H9 (cell line): ENCODE measurements around the gene RRBP1. TPM values are rescaled to one million over a fixed set of nuclear protein-coding genes. Genes with fewer than 3 reads are reported as not detected.

Experiments used
- DNase-seq: peaks from one replicate; pipeline ENCODE4 v3.0.0-alpha.2; 2017
- H2AFZ ChIP-seq: one replicate; pipeline ENCODE4 v1.6.1; 2013; ENCODE audit warnings: mild to moderate bottlenecking, low read length, control low read depth, moderate library complexity
- H2AK5ac ChIP-seq: 2 replicates; pipeline ENCODE4 v1.6.1; 2013; ENCODE audit warnings: low read length, control low read depth, mixed read lengths; ENCODE audit not compliant: insufficient read length
- H2BK120ac ChIP-seq: one replicate; pipeline ENCODE4 v1.6.1; 2013; ENCODE audit warnings: low read depth, mild to moderate bottlenecking, low read length, control low read depth, inconsistent platforms; ENCODE audit not compliant: poor library complexity, severe bottlenecking
- H2BK12ac ChIP-seq: 2 replicates; pipeline ENCODE4 v1.6.1; 2013; ENCODE audit warnings: low read length, control low read depth, mixed read lengths, low read depth; ENCODE audit not compliant: insufficient read length
- H2BK15ac ChIP-seq: 2 replicates; pipeline ENCODE4 v1.6.1; 2013; ENCODE audit warnings: low read depth, low read length, control low read depth
- H2BK20ac ChIP-seq: one replicate; pipeline ENCODE4 v1.6.1; 2013; ENCODE audit warnings: low read depth, mild to moderate bottlenecking, low read length, control low read depth, inconsistent platforms; ENCODE audit not compliant: poor library complexity, severe bottlenecking
- H2BK5ac ChIP-seq: 2 replicates; pipeline ENCODE4 v1.6.1; 2013; ENCODE audit warnings: low read length, control low read depth, mixed read lengths; ENCODE audit not compliant: insufficient read length
- H3K14ac ChIP-seq: 2 replicates; pipeline ENCODE4 v1.6.1; 2013; ENCODE audit warnings: low read length, control low read depth; ENCODE audit not compliant: insufficient read depth
- H3K18ac ChIP-seq: 2 replicates; pipeline ENCODE4 v1.6.1; 2013; ENCODE audit warnings: low read depth, mild to moderate bottlenecking, mixed read lengths, low read length, control low read depth; ENCODE audit not compliant: insufficient read length
- H3K23ac ChIP-seq: 2 replicates; pipeline ENCODE4 v1.6.1; 2013; ENCODE audit warnings: low read length, control low read depth, mixed read lengths, low read depth; ENCODE audit not compliant: insufficient read length
- H3K23me2 ChIP-seq: 2 replicates; pipeline ENCODE4 v1.6.1; 2013; ENCODE audit warnings: low read depth, mild to moderate bottlenecking, mixed read lengths, low read length, control low read depth; ENCODE audit not compliant: insufficient read length, poor library complexity, severe bottlenecking
- H3K27ac ChIP-seq: 2 replicates; pipeline ENCODE4 v1.5.1; 2013; ENCODE audit warnings: low read length, control low read depth, mixed read lengths, low read depth; ENCODE audit not compliant: insufficient read length
- H3K27me3 ChIP-seq: 2 replicates; pipeline ENCODE4 v1.6.1; 2013; ENCODE audit warnings: low read length, control low read depth, inconsistent platforms; ENCODE audit not compliant: insufficient read depth
- H3K4ac ChIP-seq: 2 replicates; pipeline ENCODE4 v1.6.1; 2013; ENCODE audit warnings: low read depth, mild to moderate bottlenecking, control low read depth, inconsistent platforms, low read length, moderate library complexity
- H3K4me1 ChIP-seq: 2 replicates; pipeline ENCODE4 v1.6.1; 2013; ENCODE audit warnings: low read length, control low read depth, inconsistent platforms; ENCODE audit not compliant: insufficient read depth
- H3K4me2 ChIP-seq: 2 replicates; pipeline ENCODE4 v1.6.1; 2013; ENCODE audit warnings: low read length, control low read depth, mixed read lengths; ENCODE audit not compliant: insufficient read length, insufficient read depth
- H3K56ac ChIP-seq: 2 replicates; pipeline ENCODE4 v1.6.1; 2013; ENCODE audit warnings: low read depth, mild to moderate bottlenecking, mixed read lengths, low read length, control low read depth; ENCODE audit not compliant: insufficient read length
- H3K79me1 ChIP-seq: 2 replicates; pipeline ENCODE4 v1.6.1; 2013; ENCODE audit warnings: low read depth, mild to moderate bottlenecking, moderate library complexity, low read length, control low read depth, inconsistent platforms; ENCODE audit not compliant: insufficient read depth, poor library complexity, severe bottlenecking
- H3K79me2 ChIP-seq: 2 replicates; pipeline ENCODE4 v1.6.1; 2013; ENCODE audit warnings: low read length, control low read depth, inconsistent platforms; ENCODE audit not compliant: insufficient read depth
- H3K9ac ChIP-seq: 2 replicates; pipeline ENCODE4 v1.6.1; 2013; ENCODE audit warnings: low read length, control low read depth, mixed read lengths; ENCODE audit not compliant: insufficient read length; ENCODE audit errors: extremely low read depth
- H3K9me3 ChIP-seq: one replicate; pipeline ENCODE4 v1.6.1; 2013; ENCODE audit warnings: low read depth, low read length, inconsistent platforms; ENCODE audit not compliant: control insufficient read depth
- H3T11ph ChIP-seq: one replicate; pipeline ENCODE4 v1.6.1; 2013; ENCODE audit warnings: mild to moderate bottlenecking, low read length, control low read depth, inconsistent platforms
- H4K20me1 ChIP-seq: one replicate; pipeline ENCODE4 v1.6.1; 2013; ENCODE audit not compliant: control insufficient read depth, insufficient read length, insufficient read depth
- H4K5ac ChIP-seq: 2 replicates; pipeline ENCODE4 v1.6.1; 2013; ENCODE audit warnings: low read depth, mild to moderate bottlenecking, mixed read lengths, low read length, control low read depth; ENCODE audit not compliant: insufficient read length
- H4K8ac ChIP-seq: replicated peaks from 2 replicates; pipeline ENCODE4 v1.6.1; 2013; ENCODE audit warnings: low read length, control low read depth, mixed read lengths, low read depth; ENCODE audit not compliant: insufficient read length
- H4K91ac ChIP-seq: 2 replicates; pipeline ENCODE4 v1.6.1; 2013; ENCODE audit warnings: low read depth, mild to moderate bottlenecking, moderate library complexity, mixed read lengths, low read length, control low read depth; ENCODE audit not compliant: insufficient read length
- H3K27ac Mint-ChIP-seq, 3 experiments: 2 replicates in 2 of 3; 3 replicates in 1 of 3; pipeline ENCODE4 v1.8.0; 2020 to 2021; ENCODE audit warnings: mixed read lengths in 3 of 3, mild to moderate bottlenecking in 1 of 3, moderate library complexity in 1 of 3
- H3K27me3 Mint-ChIP-seq: 2 replicates; pipeline ENCODE4 v1.8.0; 2021; ENCODE audit warnings: low read depth, mild to moderate bottlenecking, moderate library complexity, mixed read lengths
- H3K36me3 Mint-ChIP-seq, 3 experiments: 2 replicates in 2 of 3; 3 replicates in 1 of 3; pipeline ENCODE4 v1.8.0; 2020 to 2021; ENCODE audit warnings: low read depth in 3 of 3, mixed read lengths in 3 of 3; ENCODE audit not compliant: insufficient read depth in 1 of 3
- H3K4me1 Mint-ChIP-seq, 2 experiments: 2 replicates each; pipeline ENCODE4 v1.8.0; 2020; ENCODE audit warnings: mixed read lengths in 2 of 2
- H3K4me3 Mint-ChIP-seq, 2 experiments: 2 replicates in 1 of 2; 3 replicates in 1 of 2; pipeline ENCODE4 v1.8.0; 2020 to 2021; ENCODE audit warnings: mild to moderate bottlenecking in 2 of 2, mixed read lengths in 2 of 2, moderate library complexity in 1 of 2
- H3K9me3 Mint-ChIP-seq, 2 experiments: 2 replicates in 1 of 2; 3 replicates in 1 of 2; pipeline ENCODE4 v1.8.0; 2020; ENCODE audit warnings: mild to moderate bottlenecking in 2 of 2, mixed read lengths in 2 of 2, moderate library complexity in 1 of 2
- WGBS: extraction: QIAGEN DNeasy Blood & Tissue Kit; methylation state at CpG from one replicate; pipeline ENCODE4 v1.1.7; 2013; ENCODE audit warnings: missing lambda C conversion rate, low lambda C conversion rate, mixed read lengths; ENCODE audit not compliant: insufficient read length; ENCODE audit errors: extremely low coverage; 5-methylcytosine and 5-hydroxymethylcytosine counted together
- long read RNA-seq: library from polyadenylated mRNA; unstranded; transcript quantifications from one replicate; pipeline ENCODE4 v2.0.0, GENCODE V29; 2020
- total RNA-seq: library from RNA; stranded (reverse); gene quantifications from 2 replicates; pipeline ENCODE4 v1.2.1, GENCODE V29; 2021
- TF ChIP-seq, protein P1 (sequence below): fragments of 200-600 bp; sonication (generic); conservative IDR thresholded peaks from 3 replicates; pipeline ENCODE4 v1.8.0; 2021; ENCODE audit warnings: antibody characterized with exemption, mild to moderate bottlenecking

The RRBP1 gene, protein sequence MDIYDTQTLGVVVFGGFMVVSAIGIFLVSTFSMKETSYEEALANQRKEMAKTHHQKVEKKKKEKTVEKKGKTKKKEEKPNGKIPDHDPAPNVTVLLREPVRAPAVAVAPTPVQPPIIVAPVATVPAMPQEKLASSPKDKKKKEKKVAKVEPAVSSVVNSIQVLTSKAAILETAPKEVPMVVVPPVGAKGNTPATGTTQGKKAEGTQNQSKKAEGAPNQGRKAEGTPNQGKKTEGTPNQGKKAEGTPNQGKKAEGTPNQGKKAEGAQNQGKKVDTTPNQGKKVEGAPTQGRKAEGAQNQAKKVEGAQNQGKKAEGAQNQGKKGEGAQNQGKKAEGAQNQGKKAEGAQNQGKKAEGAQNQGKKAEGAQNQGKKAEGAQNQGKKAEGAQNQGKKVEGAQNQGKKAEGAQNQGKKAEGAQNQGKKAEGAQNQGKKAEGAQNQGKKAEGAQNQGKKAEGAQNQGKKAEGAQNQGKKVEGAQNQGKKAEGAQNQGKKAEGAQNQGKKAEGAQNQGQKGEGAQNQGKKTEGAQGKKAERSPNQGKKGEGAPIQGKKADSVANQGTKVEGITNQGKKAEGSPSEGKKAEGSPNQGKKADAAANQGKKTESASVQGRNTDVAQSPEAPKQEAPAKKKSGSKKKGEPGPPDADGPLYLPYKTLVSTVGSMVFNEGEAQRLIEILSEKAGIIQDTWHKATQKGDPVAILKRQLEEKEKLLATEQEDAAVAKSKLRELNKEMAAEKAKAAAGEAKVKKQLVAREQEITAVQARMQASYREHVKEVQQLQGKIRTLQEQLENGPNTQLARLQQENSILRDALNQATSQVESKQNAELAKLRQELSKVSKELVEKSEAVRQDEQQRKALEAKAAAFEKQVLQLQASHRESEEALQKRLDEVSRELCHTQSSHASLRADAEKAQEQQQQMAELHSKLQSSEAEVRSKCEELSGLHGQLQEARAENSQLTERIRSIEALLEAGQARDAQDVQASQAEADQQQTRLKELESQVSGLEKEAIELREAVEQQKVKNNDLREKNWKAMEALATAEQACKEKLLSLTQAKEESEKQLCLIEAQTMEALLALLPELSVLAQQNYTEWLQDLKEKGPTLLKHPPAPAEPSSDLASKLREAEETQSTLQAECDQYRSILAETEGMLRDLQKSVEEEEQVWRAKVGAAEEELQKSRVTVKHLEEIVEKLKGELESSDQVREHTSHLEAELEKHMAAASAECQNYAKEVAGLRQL (N-terminal part only)
- 89.8 and 97.8 TPM in 2 replicates for total RNA-seq
- long read RNA-seq, full-length matches to known transcripts = 21 of 67 reads
- long read RNA-seq, partial matches to known transcripts = 36 of 67 reads
- long read RNA-seq, other reads (novel, unspliced or antisense) = 10 of 67 reads

DNA sequence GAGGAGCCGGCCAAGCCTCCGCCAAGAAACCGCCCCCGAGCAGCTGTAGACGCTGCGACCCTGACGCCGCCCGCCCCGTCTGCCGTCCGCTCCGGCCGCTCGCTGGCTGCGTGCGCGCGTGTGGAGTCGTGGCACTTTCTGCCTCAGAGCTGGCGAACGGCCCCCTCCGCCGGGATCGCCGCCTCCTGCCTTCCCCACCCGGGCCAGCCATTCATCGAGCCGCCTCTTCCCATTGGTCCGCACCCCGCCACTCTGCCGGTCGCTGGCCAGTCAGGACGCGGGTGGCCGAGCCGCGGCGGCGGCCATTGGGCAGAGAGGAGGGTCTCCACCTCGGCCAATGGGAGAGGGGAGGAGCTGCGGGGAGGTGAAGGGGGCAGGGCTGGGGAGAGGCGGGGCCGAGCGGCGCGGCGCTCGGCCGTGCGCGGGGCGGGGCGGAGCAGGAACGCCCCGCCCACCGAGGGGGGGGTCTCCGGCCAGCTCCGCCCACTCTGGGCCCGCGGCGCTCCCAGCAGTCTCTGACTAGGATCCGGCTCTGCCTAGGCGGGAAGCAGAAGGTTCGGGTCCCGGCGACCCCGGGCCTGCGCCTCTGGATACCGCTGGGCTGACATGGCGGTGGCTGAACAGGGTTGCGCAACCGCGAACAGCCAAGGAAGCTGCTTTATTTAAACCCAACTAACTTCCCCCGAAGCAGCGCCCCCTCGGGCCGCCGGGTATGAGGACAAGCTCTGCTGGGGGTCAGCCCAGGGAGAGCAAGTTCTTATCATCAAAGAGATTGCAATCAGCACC, at the start of gene RRBP1:
Gene RRBP1 (minus strand): TSS at position 140 of the 786 bp plus-strand sequence. CDS start 21,735 bp downstream, outside the sequence.
- H3K4ac ChIP-seq = no peak within 1 kb of the TSS
- H3K9ac ChIP-seq = peak within 1 kb of the TSS; percentile 20
- TF ChIP-seq, protein P1, sequence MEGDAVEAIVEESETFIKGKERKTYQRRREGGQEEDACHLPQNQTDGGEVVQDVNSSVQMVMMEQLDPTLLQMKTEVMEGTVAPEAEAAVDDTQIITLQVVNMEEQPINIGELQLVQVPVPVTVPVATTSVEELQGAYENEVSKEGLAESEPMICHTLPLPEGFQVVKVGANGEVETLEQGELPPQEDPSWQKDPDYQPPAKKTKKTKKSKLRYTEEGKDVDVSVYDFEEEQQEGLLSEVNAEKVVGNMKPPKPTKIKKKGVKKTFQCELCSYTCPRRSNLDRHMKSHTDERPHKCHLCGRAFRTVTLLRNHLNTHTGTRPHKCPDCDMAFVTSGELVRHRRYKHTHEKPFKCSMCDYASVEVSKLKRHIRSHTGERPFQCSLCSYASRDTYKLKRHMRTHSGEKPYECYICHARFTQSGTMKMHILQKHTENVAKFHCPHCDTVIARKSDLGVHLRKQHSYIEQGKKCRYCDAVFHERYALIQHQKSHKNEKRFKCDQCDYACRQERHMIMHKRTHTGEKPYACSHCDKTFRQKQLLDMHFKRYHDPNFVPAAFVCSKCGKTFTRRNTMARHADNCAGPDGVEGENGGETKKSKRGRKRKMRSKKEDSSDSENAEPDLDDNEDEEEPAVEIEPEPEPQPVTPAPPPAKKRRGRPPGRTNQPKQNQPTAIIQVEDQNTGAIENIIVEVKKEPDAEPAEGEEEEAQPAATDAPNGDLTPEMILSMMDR = peak; percentile 92
- peaks cover 4 to 10% of the 10 kb centered on the region in 2 experiments; a peak in 3 of 5 replicates for H3K9me3 Mint-ChIP-seq
- no peak within 1 kb of the TSS for H2AK5ac ChIP-seq
- peak within 1 kb of the TSS; percentile 79 to 81 for H3K4me3 Mint-ChIP-seq
- peaks cover 29% of the 10 kb centered on the region for H3K27me3 Mint-ChIP-seq
- WGBS = no CpG with 5 or more reads among the region's 79 CpGs
- peak within 1 kb of the TSS; percentile 49 for H3K4me2 ChIP-seq
- no peak within 1 kb of the TSS for H3K27ac ChIP-seq
- no peak within 1 kb of the TSS for H4K91ac ChIP-seq
- H2AFZ ChIP-seq = no peak within 1 kb of the TSS
- no peak within 1 kb of the TSS for H2BK5ac ChIP-seq
- H3K23me2 ChIP-seq = peaks cover 9% of the 10 kb centered on the region
- H3K79me1 ChIP-seq = peaks cover 3% of the 10 kb centered on the region
- peaks cover 6% of the 10 kb centered on the region; the same call in 1 of the 2 replicates for H3K4me1 ChIP-seq
- peaks cover 12% of the 10 kb centered on the region for H3K79me2 ChIP-seq
- no peak within 1 kb of the TSS for H2BK120ac ChIP-seq
- no peaks in the 10 kb centered on the region for H4K20me1 ChIP-seq
- peak; percentile 98 for DNase-seq
- H3K14ac ChIP-seq = peak within 1 kb of the TSS; percentile 10
- peaks cover 12 to 24% (median 21%) of the 10 kb centered on the region in 3 experiments for H3K36me3 Mint-ChIP-seq
- H3K27me3 ChIP-seq = no peaks in the 10 kb centered on the region
- H3K9me3 ChIP-seq = no peaks in the 10 kb centered on the region
- no peak within 1 kb of the TSS for H4K5ac ChIP-seq
- H3T11ph ChIP-seq = no peak within 1 kb of the TSS
- no peak within 1 kb of the TSS for H2BK15ac ChIP-seq
- H4K8ac ChIP-seq = no peak within 1 kb of the TSS
- H3K27ac Mint-ChIP-seq = peak within 1 kb of the TSS in 1 of 3 experiments; percentile 45; a peak in 3 of 7 replicates
- peaks cover 28 to 38% of the 10 kb centered on the region in 2 experiments for H3K4me1 Mint-ChIP-seq
- no peak within 1 kb of the TSS for H2BK12ac ChIP-seq
- no peak within 1 kb of the TSS for H3K18ac ChIP-seq
- no peak within 1 kb of the TSS for H3K56ac ChIP-seq
- H2BK20ac ChIP-seq = no peak within 1 kb of the TSS
- H3K23ac ChIP-seq = no peak within 1 kb of the TSS
